Smooth muscle cell (in vitro differentiated cells): ENCODE measurements around the gene C20orf173. TPM values are rescaled to one million over a fixed set of nuclear protein-coding genes. Genes with fewer than 3 reads are reported as not detected.

Source experiments
- DNase-seq: peaks from one replicate; lab custom pipeline; 2025; ENCODE audit not compliant: unreplicated experiment; lab: John Stamatoyannopoulos, UW
- H2AFZ ChIP-seq: fragments of 200-600 bp; sonication (generic); 2 replicates; pipeline ENCODE4 v1.6.0; 2016; ENCODE audit warnings: antibody characterized with exemption, low read depth, mild to moderate bottlenecking
- H3F3A ChIP-seq: fragments of 200-600 bp; sonication (generic); 2 replicates; pipeline ENCODE4 v1.6.0; 2017; ENCODE audit warnings: antibody characterized with exemption, low read depth
- H3K27ac ChIP-seq: fragments of 200-600 bp; sonication (generic); 2 replicates; pipeline ENCODE4 v1.5.1; 2016; ENCODE audit warnings: low read depth, mild to moderate bottlenecking
- H3K27me3 ChIP-seq: fragments of 200-600 bp; sonication (generic); 2 replicates; pipeline ENCODE4 v1.6.1; 2016; ENCODE audit warnings: low read depth, mild to moderate bottlenecking
- H3K36me3 ChIP-seq: fragments of 200-600 bp; sonication (generic); 2 replicates; pipeline ENCODE4 v1.5.1; 2016; ENCODE audit warnings: low read depth
- H3K4me1 ChIP-seq: fragments of 200-600 bp; sonication (generic); 2 replicates; pipeline ENCODE4 v1.5.1; 2016; ENCODE audit warnings: low read depth
- H3K4me2 ChIP-seq: fragments of 200-600 bp; sonication (generic); 2 replicates; pipeline ENCODE4 v1.6.0; 2016; ENCODE audit warnings: mild to moderate bottlenecking
- H3K4me3 ChIP-seq: fragments of 200-600 bp; sonication (generic); 2 replicates; pipeline ENCODE4 v1.5.1; 2016; ENCODE audit warnings: mild to moderate bottlenecking
- H3K79me2 ChIP-seq: fragments of 200-600 bp; sonication (generic); 2 replicates; pipeline ENCODE4 v1.6.0; 2016; ENCODE audit warnings: low read depth, mild to moderate bottlenecking
- H3K9ac ChIP-seq: fragments of 200-600 bp; sonication (generic); 2 replicates; pipeline ENCODE4 v1.6.0; 2016; ENCODE audit warnings: low read depth
- H3K9me3 ChIP-seq: fragments of 200-600 bp; sonication (generic); replicated peaks from 2 replicates; pipeline ENCODE4 v1.5.1; 2016; ENCODE audit warnings: low read depth
- H4K20me1 ChIP-seq: fragments of 200-600 bp; sonication (generic); 2 replicates; pipeline ENCODE4 v1.6.0; 2016; ENCODE audit warnings: low read depth
- WGBS: methylation state at CpG from one replicate; pipeline ENCODE4 v1.1.7; 2016; ENCODE audit warnings: low lambda C conversion rate; 5-methylcytosine and 5-hydroxymethylcytosine counted together
- polyA plus RNA-seq: library from polyadenylated mRNA; unstranded; fragments of >200 nt; fragmentation: Nextera tagmentation; extraction: Ambion mirVana; gene quantifications from 2 replicates; pipeline ENCODE4 v1.2.1, GENCODE V29; 2016
- total RNA-seq: library from RNA; depleted of rRNA; stranded (reverse); fragments of >200 nt; gene quantifications from 2 replicates; pipeline ENCODE4 v1.2.3, GENCODE V29; 2014
- TF ChIP-seq, protein P1 (sequence below): fragments of 200-600 bp; sonication (generic); IDR thresholded peaks from 2 replicates; pipeline ENCODE4 v1.5.1; 2017; ENCODE audit warnings: borderline replicate concordance, mild to moderate bottlenecking, antibody characterized with exemption; ENCODE audit not compliant: insufficient read depth, poor library complexity, severe bottlenecking

C20orf173 gene
- total and polyA plus RNA-seq, 2 experiments from 2014 or later: not detected

DNA sequence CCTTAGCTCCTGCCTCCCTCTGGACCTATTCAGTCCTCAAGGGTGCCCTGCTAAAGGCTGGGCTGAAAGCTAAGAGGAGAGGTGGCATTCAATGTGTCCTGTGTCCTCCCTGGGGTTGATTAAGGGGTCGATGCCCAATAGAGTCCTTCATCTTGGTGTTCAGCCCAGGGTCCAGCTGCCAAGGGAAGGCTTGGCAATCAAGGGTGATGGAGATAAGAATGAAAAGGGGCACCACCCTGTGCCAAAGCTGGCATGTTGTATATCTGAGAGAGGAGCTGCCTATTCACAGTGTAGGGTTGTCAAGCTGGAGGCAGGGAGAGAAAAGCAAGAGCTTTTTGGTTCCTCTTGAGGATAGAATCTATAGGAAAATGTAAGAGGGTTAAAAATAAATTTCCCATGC lies 12.3 kb downstream of the C20orf173 start:
- TF ChIP-seq, protein P1, sequence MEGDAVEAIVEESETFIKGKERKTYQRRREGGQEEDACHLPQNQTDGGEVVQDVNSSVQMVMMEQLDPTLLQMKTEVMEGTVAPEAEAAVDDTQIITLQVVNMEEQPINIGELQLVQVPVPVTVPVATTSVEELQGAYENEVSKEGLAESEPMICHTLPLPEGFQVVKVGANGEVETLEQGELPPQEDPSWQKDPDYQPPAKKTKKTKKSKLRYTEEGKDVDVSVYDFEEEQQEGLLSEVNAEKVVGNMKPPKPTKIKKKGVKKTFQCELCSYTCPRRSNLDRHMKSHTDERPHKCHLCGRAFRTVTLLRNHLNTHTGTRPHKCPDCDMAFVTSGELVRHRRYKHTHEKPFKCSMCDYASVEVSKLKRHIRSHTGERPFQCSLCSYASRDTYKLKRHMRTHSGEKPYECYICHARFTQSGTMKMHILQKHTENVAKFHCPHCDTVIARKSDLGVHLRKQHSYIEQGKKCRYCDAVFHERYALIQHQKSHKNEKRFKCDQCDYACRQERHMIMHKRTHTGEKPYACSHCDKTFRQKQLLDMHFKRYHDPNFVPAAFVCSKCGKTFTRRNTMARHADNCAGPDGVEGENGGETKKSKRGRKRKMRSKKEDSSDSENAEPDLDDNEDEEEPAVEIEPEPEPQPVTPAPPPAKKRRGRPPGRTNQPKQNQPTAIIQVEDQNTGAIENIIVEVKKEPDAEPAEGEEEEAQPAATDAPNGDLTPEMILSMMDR: no peak
- 95% methylated on average over 1 of the region's 1 CpG for WGBS

DNA sequence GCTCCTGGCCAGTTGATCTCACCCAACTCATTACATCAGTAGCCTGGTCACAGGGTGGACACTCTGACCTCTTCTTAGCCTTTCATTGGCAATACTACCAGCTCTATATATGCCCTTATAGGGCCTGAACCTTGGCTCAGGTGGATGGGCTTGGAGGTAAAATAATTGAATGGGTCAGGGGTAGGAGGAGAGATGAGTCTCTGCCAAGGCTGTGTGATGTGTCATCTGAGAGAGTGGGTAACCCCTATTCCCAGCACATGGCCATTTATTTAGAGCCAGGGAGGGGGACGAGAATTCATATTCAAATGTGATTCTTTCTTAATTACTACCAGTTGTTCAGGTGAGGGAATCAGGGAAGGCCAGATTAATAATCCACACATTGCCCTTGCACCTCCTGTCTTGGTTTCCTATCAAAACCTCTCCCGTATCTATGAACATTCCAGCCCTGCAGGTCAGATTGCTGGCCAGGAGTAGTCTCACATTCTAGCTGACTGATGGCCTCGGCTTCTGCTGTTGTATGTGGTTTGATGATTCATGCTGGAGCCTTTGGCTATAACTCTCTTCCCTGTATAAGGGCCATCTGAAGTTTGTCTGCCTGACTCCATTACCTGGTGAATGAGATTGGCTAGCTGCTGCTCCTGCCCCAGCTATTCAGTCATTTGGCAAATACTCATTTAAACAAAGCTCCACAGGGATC lies 13.4 kb downstream of the C20orf173 start:
- TF ChIP-seq, protein P1: no peak
- no peaks in the 10 kb centered on the region for H3K27me3 ChIP-seq
- WGBS: 42% methylated on average over 3 of the region's 3 CpGs

More for the DNA sequence above, 12.3 kb downstream of the C20orf173 start:
- no peak for DNase-seq
- Histone ChIP-seq H3F3A (peaks cover 4% of the 10 kb centered on the region), H3K9me3 (no peaks in the 10 kb centered on the region), H3K4me2 (no peak overlapping the region), H3K9ac (no peak overlapping the region), H3K27ac (no peak overlapping the region), H3K79me2 (no peaks in the 10 kb centered on the region), H3K4me1 (no peaks in the 10 kb centered on the region), H3K27me3 (no peaks in the 10 kb centered on the region), H3K4me3 (no peak overlapping the region), H3K36me3 (no peaks in the 10 kb centered on the region), H4K20me1 (no peaks in the 10 kb centered on the region), H2AFZ (no peak overlapping the region)

DNA sequence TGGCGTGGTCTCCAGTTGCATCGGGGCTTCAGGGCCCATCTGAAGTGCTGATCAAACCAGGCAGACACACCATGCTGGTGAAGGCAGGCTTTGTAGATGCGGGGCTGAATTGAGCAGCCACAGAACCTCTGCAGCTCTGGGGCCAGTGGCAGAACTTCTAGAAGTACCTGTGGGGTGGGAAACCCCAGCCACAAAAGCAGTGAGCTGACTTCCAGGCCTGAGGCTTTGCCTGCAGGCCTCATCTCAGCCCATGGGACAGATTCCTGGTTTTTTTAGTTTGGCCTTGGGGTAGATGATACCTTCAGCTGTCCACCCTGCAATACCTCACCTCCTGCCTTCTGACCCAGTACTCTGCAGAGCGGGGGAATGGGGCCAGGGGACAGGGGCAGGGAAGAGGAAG lies 14.1 kb downstream of the C20orf173 start:
- no peaks in the 10 kb centered on the region for H3K36me3 ChIP-seq
- H3K9me3 ChIP-seq: no peaks in the 10 kb centered on the region
- TF ChIP-seq, protein P1: no peak
- H4K20me1 ChIP-seq: no peaks in the 10 kb centered on the region
- H3K27me3 ChIP-seq: no peaks in the 10 kb centered on the region
- H3K9ac ChIP-seq: no peak overlapping the region
- no peaks in the 10 kb centered on the region for H3K4me1 ChIP-seq
- no peak overlapping the region for H3K4me3 ChIP-seq
- DNase-seq: no peak
- no peaks in the 10 kb centered on the region for H3K79me2 ChIP-seq
- H3K27ac ChIP-seq: no peak overlapping the region
- H3K4me2 ChIP-seq: no peak overlapping the region
- peaks cover 4% of the 10 kb centered on the region for H3F3A ChIP-seq
- H2AFZ ChIP-seq: no peak overlapping the region
- WGBS: 89% methylated on average over 4 of the region's 4 CpGs

More for the DNA sequence above, 13.4 kb downstream of the C20orf173 start:
- no peak overlapping the region for H3K4me2 ChIP-seq
- H3K4me3 ChIP-seq: no peak overlapping the region
- H4K20me1 ChIP-seq: no peaks in the 10 kb centered on the region
- no peaks in the 10 kb centered on the region for H3K79me2 ChIP-seq
- no peak overlapping the region for H2AFZ ChIP-seq
- no peaks in the 10 kb centered on the region for H3K4me1 ChIP-seq
- DNase-seq: no peak
- no peaks in the 10 kb centered on the region for H3K9me3 ChIP-seq
- H3K27ac ChIP-seq: peak overlapping the region; percentile 18
- H3F3A ChIP-seq: peaks cover 4% of the 10 kb centered on the region
- no peak overlapping the region for H3K9ac ChIP-seq
- no peaks in the 10 kb centered on the region for H3K36me3 ChIP-seq
